Stomach (tissue), 9 donors: ENCODE data around the gene EXOSC5. TPM values are rescaled to one million over a fixed set of nuclear protein-coding genes. Genes with fewer than 3 reads are reported as not detected.
A peak's percentile ranks its signal among the peaks of the same experiment; 100 is the strongest.

Experiments
- DNase-seq, 2 donors: peaks; one replicate each; pipeline versions ENCODE4 v3.0.0 to v3.0.0-alpha.2; 2013 to 2019
- H3K27ac ChIP-seq, 5 donors: fragments of 200-600 bp in 4 of 5; sonication (generic) in 4 of 5; one replicate each; pipeline ENCODE4 v1.5.1; 2013 to 2019; ENCODE audit warnings: mild to moderate bottlenecking in 1 of 5, moderate library complexity in 1 of 5
- H3K27me3 ChIP-seq, 3 donors: fragments of 200-600 bp; sonication (generic); one replicate each; pipeline ENCODE4 v1.5.1; 2017 to 2019; ENCODE audit warnings: mixed run types in 1 of 3
- H3K36me3 ChIP-seq, 4 donors: fragments of 200-600 bp; sonication (generic); 1 replicate in 3 of 4; 2 replicates in 1 of 4; pipeline ENCODE4 v1.5.1; 2016 to 2019
- H3K4me1 ChIP-seq, 4 donors: fragments of 200-600 bp; sonication (generic); one replicate each; pipeline ENCODE4 v1.5.1; 2016 to 2019
- H3K4me3 ChIP-seq, 4 donors: fragments of 200-600 bp; sonication (generic) in 3 of 4; one replicate each; pipeline ENCODE4 v1.5.1; 2016 to 2019; ENCODE audit warnings: mild to moderate bottlenecking in 1 of 4
- H3K9me3 ChIP-seq, 4 donors: fragments of 200-600 bp; sonication (generic); one replicate each; pipeline ENCODE4 v1.5.1; 2016 to 2019
- CTCF ChIP-seq, 7 experiments: fragments of 450-650 bp in 4 of 7; fragments of 200-600 bp in 3 of 7; sonication (generic) in 3 of 7; IDR thresholded peaks; one replicate each; pipeline ENCODE4 v1.5.1; 2016 to 2019; ENCODE audit warnings: antibody characterized with exemption in 7 of 7, control low read depth in 2 of 7, mild to moderate bottlenecking in 1 of 7
- EP300 ChIP-seq: sonication (generic); formaldehyde crosslinking; IDR thresholded peaks from one replicate; pipeline ENCODE4 v1.6.1; 2017; ENCODE audit warnings: antibody characterized with exemption
- POLR2A ChIP-seq, 4 donors: fragments of 450-650 bp; IDR thresholded peaks; one replicate each; pipeline ENCODE4 v1.6.1; 2016; ENCODE audit warnings: antibody characterized with exemption in 4 of 4, control low read depth in 2 of 4, mild to moderate bottlenecking in 1 of 4, moderate library complexity in 1 of 4
- POLR2AphosphoS5 ChIP-seq, 3 donors: sonication (generic); formaldehyde crosslinking; IDR thresholded peaks; one replicate each; pipeline ENCODE4 v1.6.1; 2016; ENCODE audit warnings: antibody characterized with exemption in 3 of 3
- WGBS, 5 donors: extraction: QIAGEN DNeasy Blood & Tissue Kit in 3 of 5; methylation state at CpG; one replicate each; pipeline versions ENCODE4 v1.1.5 to v1.1.7; 2013 to 2018; 5-methylcytosine and 5-hydroxymethylcytosine counted together
- intact Hi-C: fragments of 100-400 bp; cut with DNase I; formaldehyde crosslinking; loops from one replicate; pipeline ENCODE4 v1.15.1; 2023; ENCODE audit warnings: low total_unique reads
- polyA plus RNA-seq, 3 donors: library from polyadenylated mRNA; stranded (reverse); fragments of 200-250 nt; gene quantifications; one replicate each; pipeline ENCODE4 v1.2.3, GENCODE V29; 2013
- total RNA-seq, 5 donors: library from RNA; depleted of rRNA; stranded (reverse); fragments of >200 nt; gene quantifications; one replicate each; pipeline versions ENCODE4 v1.1.0 to v1.2.3, GENCODE V29; 2014 to 2016
- donor health status: healthy with polysubstance abuse.
- donor health status: Bipolar disorder and iron deficiency.
- donor health status: healthy.

EXOSC5 gene
- total and polyA plus RNA-seq, 8 donors: 4.8 to 131 (median 23.9) TPM

GRCh38 chr19:41357746-41358145 lies 39.4 kb downstream of the EXOSC5 start:
- WGBS, 5 donors: 91 to 96% (median 92%) methylated on average over 7 to 13 of the region's 13 CpGs
- intact Hi-C loops: no loop called here
- H3K27ac ChIP-seq: peak overlapping the region in 1 of 5 donors; percentile 22
- no peak for DNase-seq
- TF ChIP-seq POLR2A (IDR thresholded peaks at IDR 0.05): no peak
- TF ChIP-seq POLR2AphosphoS5 (IDR thresholded peaks at IDR 0.05): no peak
- no peak for TF ChIP-seq EP300
- no peak for TF ChIP-seq CTCF (IDR thresholded peaks at IDR 0.05)
- no peaks in the 10 kb centered on the region for H3K9me3 ChIP-seq
- no peaks in the 10 kb centered on the region for H3K36me3 ChIP-seq
- peaks cover 8 to 54% (median 24%) of the 10 kb centered on the region in 4 donors for H3K4me1 ChIP-seq
- H3K27me3 ChIP-seq: peaks cover 0 to 11% (median 10%) of the 10 kb centered on the region in 3 donors
- H3K4me3 ChIP-seq: no peak overlapping the region

DNA sequence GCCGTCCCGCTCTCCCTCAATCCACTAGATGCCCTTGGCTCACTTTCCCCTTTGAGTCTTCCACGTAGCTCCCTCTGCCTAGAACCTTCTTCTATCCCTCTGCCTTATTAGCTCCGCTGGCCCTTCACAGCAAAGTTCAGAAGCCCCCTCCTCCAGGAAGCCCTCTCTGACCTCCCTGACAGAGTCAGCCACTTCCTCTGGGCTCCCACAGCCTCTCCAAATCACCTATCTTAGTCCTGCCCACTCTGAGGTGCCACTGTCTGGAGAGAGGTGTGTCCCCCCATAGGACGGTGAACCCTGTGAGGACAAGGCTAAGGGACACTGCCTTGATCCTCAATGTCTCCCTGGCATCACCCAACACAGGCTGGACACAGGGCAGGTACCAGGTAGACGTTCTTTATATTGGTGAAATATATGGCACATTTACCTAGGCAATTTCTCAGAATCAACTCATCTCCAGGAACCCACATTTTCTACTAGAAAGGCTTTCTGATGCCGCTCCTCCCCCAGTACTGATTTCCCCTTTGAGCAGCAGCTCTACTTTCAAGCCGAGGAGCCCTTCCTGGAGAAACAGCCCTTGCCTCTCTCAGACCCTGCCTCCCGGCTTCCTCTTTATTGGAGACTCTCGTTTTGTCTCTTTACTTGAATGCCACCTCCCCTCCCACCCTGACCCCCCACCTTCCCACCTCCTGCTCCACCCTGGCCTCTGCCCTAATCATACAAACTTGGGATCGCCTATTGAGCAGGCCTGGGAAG lies 40.0 kb downstream of the EXOSC5 start:
- TF ChIP-seq EP300 (no peak), CTCF (IDR thresholded peaks at IDR 0.05) (no peak), POLR2A (IDR thresholded peaks at IDR 0.05) (no peak), POLR2AphosphoS5 (IDR thresholded peaks at IDR 0.05) (no peak)
- no peak for DNase-seq
- intact Hi-C loops: no loop called here
- Histone ChIP-seq H3K4me3 (no peak overlapping the region), H3K27ac (peak overlapping the region in 1 of 5 donors; percentile 22), H3K4me1 (peaks cover 10 to 54% (median 26%) of the 10 kb centered on the region in 4 donors), H3K9me3 (no peaks in the 10 kb centered on the region), H3K27me3 (peaks cover 0 to 16% (median 13%) of the 10 kb centered on the region in 3 donors), H3K36me3 (no peaks in the 10 kb centered on the region)
- WGBS, 5 donors: 82 to 86% (median 86%) methylated on average over 11 of the region's 11 CpGs

DNA sequence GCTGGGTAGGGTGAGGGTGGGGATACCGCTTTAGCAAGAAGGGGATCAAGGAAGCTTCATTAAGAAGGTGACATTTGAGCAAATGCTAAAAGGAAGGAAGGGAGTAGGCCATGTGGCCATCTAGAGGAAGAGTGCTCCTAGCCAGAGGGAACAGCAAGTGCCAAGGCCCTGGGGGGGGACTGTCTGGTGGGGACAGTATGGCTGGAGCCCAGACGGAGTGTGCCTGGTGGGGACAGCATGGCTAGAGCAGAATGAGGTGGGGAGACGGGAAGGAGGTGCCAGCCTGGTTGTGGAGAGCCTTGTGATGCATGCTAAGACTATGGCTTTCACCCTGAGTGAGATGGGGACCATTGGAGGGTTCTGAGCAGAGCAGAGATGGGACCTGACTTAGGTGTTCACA lies 41.4 kb downstream of the EXOSC5 start:
- Histone ChIP-seq H3K27me3 (peaks cover 0 to 30% (median 20%) of the 10 kb centered on the region in 3 donors), H3K36me3 (no peaks in the 10 kb centered on the region), H3K4me1 (peaks cover 24 to 67% (median 40%) of the 10 kb centered on the region in 4 donors), H3K27ac (peak overlapping the region in 2 of 5 donors; percentile 7 to 20), H3K4me3 (no peak overlapping the region), H3K9me3 (no peaks in the 10 kb centered on the region)
- 69 to 90% (median 75%) methylated on average over 3 of the region's 3 CpGs for WGBS, 5 donors
- no peak for DNase-seq
- intact Hi-C loops: no loop called here
- no peak for TF ChIP-seq POLR2AphosphoS5 (IDR thresholded peaks at IDR 0.05)
- no peak for TF ChIP-seq POLR2A (IDR thresholded peaks at IDR 0.05)
- no peak for TF ChIP-seq CTCF (IDR thresholded peaks at IDR 0.05)
- TF ChIP-seq EP300: no peak

GRCh38 chr19:41355035-41355434 lies 42.1 kb downstream of the EXOSC5 start:
- intact Hi-C loops: no loop called here
- peaks cover 30 to 75% (median 47%) of the 10 kb centered on the region in 4 donors for H3K4me1 ChIP-seq
- no peak overlapping the region for H3K4me3 ChIP-seq
- H3K27ac ChIP-seq: peak overlapping the region in 1 of 5 donors; percentile 90
- no peak for DNase-seq
- 73 to 93% (median 89%) methylated on average over 1 of the region's 1 CpG for WGBS, 5 donors
- TF ChIP-seq POLR2A (IDR thresholded peaks at IDR 0.05) (no peak), CTCF (IDR thresholded peaks at IDR 0.05) (no peak), POLR2AphosphoS5 (IDR thresholded peaks at IDR 0.05) (no peak), EP300 (no peak)
- H3K9me3 ChIP-seq: no peaks in the 10 kb centered on the region
- peaks cover 0 to 36% (median 20%) of the 10 kb centered on the region in 3 donors for H3K27me3 ChIP-seq
- H3K36me3 ChIP-seq: no peaks in the 10 kb centered on the region
